HUES48 (cell line): ENCODE measurements around the gene MELK.

Experiments
- H3K27ac ChIP-seq: one replicate; pipeline ENCODE4 v1.7.0; 2013; ENCODE audit warnings: low read depth, low read length, inconsistent platforms
- H3K27me3 ChIP-seq: 2 replicates; pipeline ENCODE4 v1.6.1; 2013; ENCODE audit warnings: mild to moderate bottlenecking, low read length; ENCODE audit not compliant: control insufficient read depth, insufficient read depth
- H3K36me3 ChIP-seq: 2 replicates; pipeline ENCODE4 v1.6.1; 2013; ENCODE audit warnings: low read length; ENCODE audit not compliant: control insufficient read depth, insufficient read depth
- H3K4me1 ChIP-seq: 2 replicates; pipeline ENCODE4 v1.6.1; 2013; ENCODE audit warnings: mild to moderate bottlenecking, low read length; ENCODE audit not compliant: control insufficient read depth, insufficient read depth
- H3K4me3 ChIP-seq: 2 replicates; pipeline ENCODE4 v1.5.1; 2013; ENCODE audit warnings: mild to moderate bottlenecking, low read depth, low read length
- H3K9ac ChIP-seq: 2 replicates; pipeline ENCODE4 v1.6.1; 2013; ENCODE audit warnings: mild to moderate bottlenecking, low read depth, low read length, moderate library complexity
- H3K9me3 ChIP-seq: 2 replicates; pipeline ENCODE4 v1.6.1; 2013; ENCODE audit warnings: low read length; ENCODE audit not compliant: control insufficient read depth, insufficient read depth

The MELK gene

GRCh38 chr9:36576866-36577265, 4.2 kb downstream of the MELK start:
- Histone ChIP-seq H3K27ac (no peak overlapping the region), H3K9ac (no peak overlapping the region), H3K4me1 (0 out of 2 replicates have a peak, but pooled peaks cover 3% of the 10 kb centered on the region), H3K36me3 (peaks cover 17% of the 10 kb centered on the region), H3K27me3 (no peaks in the 10 kb centered on the region), H3K4me3 (no peak overlapping the region), H3K9me3 (no peaks in the 10 kb centered on the region)

- H3K4me3 ChIP-seq: no peak overlapping the region
- H3K9me3 ChIP-seq: no peaks in the 10 kb centered on the region
- H3K4me1 ChIP-seq: no peaks in the 10 kb centered on the region
- peak overlapping the region; percentile 47 for H3K27ac ChIP-seq
- no peaks in the 10 kb centered on the region for H3K27me3 ChIP-seq
- H3K36me3 ChIP-seq: peaks cover 59% of the 10 kb centered on the region
- no peak overlapping the region for H3K9ac ChIP-seq
Measured at GRCh38 chr9:36584620-36585460, 12.1 kb downstream of the MELK start.

- Histone ChIP-seq H3K36me3 (peaks cover 83% of the 10 kb centered on the region), H3K9ac (no peak overlapping the region), H3K9me3 (no peaks in the 10 kb centered on the region), H3K27ac (no peak overlapping the region), H3K4me3 (no peak overlapping the region), H3K4me1 (no peaks in the 10 kb centered on the region), H3K27me3 (no peaks in the 10 kb centered on the region)
Measured at GRCh38 chr9:36590231-36590630, 17.5 kb downstream of the MELK start.

- Histone ChIP-seq H3K4me3 (no peak overlapping the region), H3K9ac (no peak overlapping the region), H3K27me3 (no peaks in the 10 kb centered on the region), H3K9me3 (no peaks in the 10 kb centered on the region), H3K36me3 (peaks cover 89% of the 10 kb centered on the region), H3K27ac (no peak overlapping the region), H3K4me1 (no peaks in the 10 kb centered on the region)
Measured at GRCh38 chr9:36592801-36593583, 20.3 kb downstream of the MELK start.

- Histone ChIP-seq H3K27ac (no peak overlapping the region), H3K27me3 (no peaks in the 10 kb centered on the region), H3K9me3 (no peaks in the 10 kb centered on the region), H3K4me1 (no peaks in the 10 kb centered on the region), H3K4me3 (no peak overlapping the region), H3K9ac (no peak overlapping the region), H3K36me3 (peaks cover 94% of the 10 kb centered on the region)
Measured at GRCh38 chr9:36594213-36594612, 21.5 kb downstream of the MELK start.

- H3K36me3 ChIP-seq: peaks cover 88% of the 10 kb centered on the region
- H3K9ac ChIP-seq: no peak overlapping the region
- H3K27ac ChIP-seq: no peak overlapping the region
- no peaks in the 10 kb centered on the region for H3K4me1 ChIP-seq
- no peaks in the 10 kb centered on the region for H3K27me3 ChIP-seq
- no peak overlapping the region for H3K4me3 ChIP-seq
- H3K9me3 ChIP-seq: no peaks in the 10 kb centered on the region
Measured at GRCh38 chr9:36597412-36598178, 24.9 kb downstream of the MELK start.

GRCh38 chr9:36598273-36598672, 25.6 kb downstream of the MELK start:
- Histone ChIP-seq H3K27ac (no peak overlapping the region), H3K4me1 (no peaks in the 10 kb centered on the region), H3K9ac (no peak overlapping the region), H3K27me3 (no peaks in the 10 kb centered on the region), H3K4me3 (no peak overlapping the region), H3K36me3 (peaks cover 88% of the 10 kb centered on the region), H3K9me3 (no peaks in the 10 kb centered on the region)

- peaks cover 85% of the 10 kb centered on the region for H3K36me3 ChIP-seq
- H3K4me3 ChIP-seq: no peak overlapping the region
- no peaks in the 10 kb centered on the region for H3K27me3 ChIP-seq
- no peaks in the 10 kb centered on the region for H3K9me3 ChIP-seq
- H3K4me1 ChIP-seq: no peaks in the 10 kb centered on the region
- H3K27ac ChIP-seq: no peak overlapping the region
- no peak overlapping the region for H3K9ac ChIP-seq
Measured at GRCh38 chr9:36603006-36603405, 30.3 kb downstream of the MELK start.

GRCh38 chr9:36609306-36609705, 36.6 kb downstream of the MELK start:
- H3K36me3 ChIP-seq: peaks cover 78% of the 10 kb centered on the region
- H3K9ac ChIP-seq: no peak overlapping the region
- no peaks in the 10 kb centered on the region for H3K4me1 ChIP-seq
- H3K9me3 ChIP-seq: no peaks in the 10 kb centered on the region
- H3K27me3 ChIP-seq: no peaks in the 10 kb centered on the region
- H3K4me3 ChIP-seq: no peak overlapping the region
- H3K27ac ChIP-seq: no peak overlapping the region

GRCh38 chr9:36622121-36622520, 49.4 kb downstream of the MELK start:
- H3K4me1 ChIP-seq: no peaks in the 10 kb centered on the region
- H3K36me3 ChIP-seq: peaks cover 23% of the 10 kb centered on the region; the same call in 1 of the 2 replicates
- H3K4me3 ChIP-seq: no peak overlapping the region
- H3K9me3 ChIP-seq: no peaks in the 10 kb centered on the region
- H3K27ac ChIP-seq: no peak overlapping the region
- H3K27me3 ChIP-seq: no peaks in the 10 kb centered on the region
- no peak overlapping the region for H3K9ac ChIP-seq
